BJ (cell line): ENCODE measurements around the gene OR10G3. TPM values are rescaled to one million over a fixed set of nuclear protein-coding genes. Genes with fewer than 3 reads are reported as not detected.

Experiments
- CTCF ChIA-PET: fragments of 350-600 bp; formaldehyde crosslinking; extraction: SDS; loops from one replicate; lab custom pipeline; 2021; ENCODE audit warnings: antibody characterized with exemption, inconsistent platforms; lab: Yijun Ruan, JAX
- POLR2A ChIA-PET: fragments of 300-600 bp; sonication (Branson Sonifier 250); formaldehyde crosslinking; extraction: SDS; loops from one replicate; lab custom pipeline; 2021; ENCODE audit warnings: antibody characterized with exemption; lab: Charles Lee
- DNase-seq: peaks from one replicate; pipeline ENCODE4 v3.0.0-alpha.2; 2011; ENCODE audit warnings: low read depth
- H3K27me3 ChIP-seq: 2 replicates; pipeline ENCODE4 v1.6.0; 2011; ENCODE audit warnings: low read length; ENCODE audit not compliant: control insufficient read depth, insufficient read depth
- H3K36me3 ChIP-seq: 2 replicates; pipeline ENCODE4 v1.5.1; 2011; ENCODE audit warnings: low read length; ENCODE audit not compliant: control insufficient read depth, insufficient read depth
- H3K4me3 ChIP-seq: 2 replicates; pipeline ENCODE4 v1.5.1; 2011; ENCODE audit warnings: low read depth, mild to moderate bottlenecking, control low read depth, low read length
- CTCF ChIP-seq: IDR thresholded peaks from 2 replicates; pipeline ENCODE4 v1.5.1; 2011; ENCODE audit warnings: low read depth, mild to moderate bottlenecking, control low read depth, inconsistent platforms, low read length, moderate library complexity; ENCODE audit not compliant: insufficient read depth
- polyA plus RNA-seq: library from polyadenylated mRNA; depleted of rRNA; stranded (reverse); fragments of >200 nt; gene quantifications from 2 replicates; pipeline ENCODE4 v1.2.3, GENCODE V29; 2011

Gene OR10G3
- polyA plus RNA-seq, 1 experiment: not detected

GRCh38 chr14:21535545-21536417 is 44.1 kb downstream of the OR10G3 start:
- no peak for DNase-seq
- CTCF ChIA-PET: interaction anchor here (0.5 kb wide), 1 partner anchor 22 kb away, joined by 3 read pairs; no protein-coding TSS in a partner anchor
- Histone ChIP-seq H3K4me3 (no peak overlapping the region), H3K27me3 (peaks cover 26% of the 10 kb centered on the region), H3K36me3 (no peaks in the 10 kb centered on the region)
- POLR2A ChIA-PET: no interaction called here
- no peak for TF ChIP-seq CTCF

DNA sequence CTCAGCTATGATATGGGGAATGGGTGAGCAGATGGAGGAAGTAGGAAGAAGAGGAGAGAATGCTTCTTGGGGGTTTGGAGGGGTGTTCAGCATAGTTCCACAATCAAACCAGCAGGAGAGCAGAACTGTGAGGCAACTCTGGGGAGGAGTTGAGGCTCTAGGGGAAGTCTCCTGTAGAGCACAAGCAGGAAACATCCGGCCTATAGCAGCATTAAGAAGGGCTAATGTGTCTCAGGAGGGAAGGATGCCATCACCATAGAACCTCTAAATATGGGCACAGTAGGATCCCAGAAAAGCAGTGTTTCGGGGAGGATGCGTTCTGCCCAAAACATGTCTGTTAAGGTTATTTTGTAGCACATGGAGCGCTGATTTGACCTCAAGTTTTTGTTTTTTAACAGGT is 45.3 kb downstream of the OR10G3 start:
- Histone ChIP-seq H3K36me3 (no peaks in the 10 kb centered on the region), H3K4me3 (no peak overlapping the region), H3K27me3 (peaks cover 29% of the 10 kb centered on the region)
- TF ChIP-seq CTCF: no peak
- ChIA-PET POLR2A (interaction anchor here (0.7 kb wide), 1 partner anchor 25 kb away, joined by 6 read pairs; no protein-coding TSS in a partner anchor), CTCF (interaction anchor here (0.9 kb wide), 1 partner anchor 97 kb away, joined by 3 read pairs; no protein-coding TSS in a partner anchor)
- DNase-seq: no peak

DNA sequence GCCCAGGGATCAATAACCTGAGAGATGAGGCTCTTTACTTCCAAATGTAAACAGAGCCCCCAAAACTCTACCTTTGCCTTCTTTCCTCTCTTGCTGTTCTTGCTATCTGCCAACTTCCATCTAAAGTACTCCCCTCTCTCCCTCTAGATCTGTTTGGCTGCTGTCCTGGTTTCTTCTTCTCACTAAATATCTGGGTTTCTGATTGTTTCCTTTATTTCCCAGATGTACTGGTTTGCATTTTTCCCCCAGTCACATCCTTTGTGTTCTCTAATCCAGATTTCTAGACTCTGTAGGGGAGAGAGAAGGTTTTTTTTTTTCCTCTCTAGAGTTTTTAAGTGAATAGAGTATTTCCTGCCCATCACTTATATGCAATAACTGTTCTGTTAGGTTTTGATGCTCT is 46.6 kb downstream of the OR10G3 start:
- no peak overlapping the region for H3K4me3 ChIP-seq
- CTCF ChIA-PET: interaction anchor here (0.9 kb wide), 1 partner anchor 96 kb away, joined by 3 read pairs; no protein-coding TSS in a partner anchor
- peaks cover 28% of the 10 kb centered on the region for H3K27me3 ChIP-seq
- no peak for DNase-seq
- H3K36me3 ChIP-seq: no peaks in the 10 kb centered on the region
- POLR2A ChIA-PET: no interaction called here
- no peak for TF ChIP-seq CTCF

GRCh38 chr14:21529515-21529914 is 50.4 kb downstream of the OR10G3 start:
- no peak for TF ChIP-seq CTCF
- CTCF ChIA-PET: interaction anchor here (0.6 kb wide), 1 partner anchor 438 kb away, joined by 3 read pairs; no protein-coding TSS in a partner anchor
- DNase-seq: no peak
- peaks cover 2% of the 10 kb centered on the region; the same call in 1 of the 2 replicates for H3K36me3 ChIP-seq
- peaks cover 7% of the 10 kb centered on the region for H3K27me3 ChIP-seq
- H3K4me3 ChIP-seq: no peak overlapping the region
- POLR2A ChIA-PET: no interaction called here
